Stimulated activated naive CD8-positive, alpha-beta T cell treated with anti-CD3 and anti-CD28 coated beads, Interleukin-15, amount 100 ng/mL, for 72 hours (primary cell): ENCODE results near the gene CD300LG.
"Not testable (repeated sequence)": the region's sequence is repeated elsewhere in the genome, so short reads cannot be mapped to it uniquely, and the experiment has no call there.

Experiments
- ATAC-seq: fragments of 150-1000 bp; cut with Tn5 transposase; 2 replicates; pipeline ENCODE4 v1.10.0; 2021; ENCODE audit warnings: mild to moderate bottlenecking, moderate library complexity
- DNase-seq, 2 donors: peaks; one replicate each; pipeline ENCODE4 v3.0.0; 2021 to 2022
- H3K27ac Mint-ChIP-seq, 2 donors: one replicate each; pipeline ENCODE4 v1.8.0; 2022; ENCODE audit warnings: mild to moderate bottlenecking in 2 of 2, mixed read lengths in 2 of 2, moderate library complexity in 2 of 2
- H3K27me3 Mint-ChIP-seq: one replicate; pipeline ENCODE4 v1.8.0; 2022; ENCODE audit warnings: mixed read lengths
- H3K4me1 Mint-ChIP-seq: one replicate; pipeline ENCODE4 v1.8.0; 2022; ENCODE audit warnings: mild to moderate bottlenecking, mixed read lengths
- H3K4me3 Mint-ChIP-seq, 2 donors: one replicate each; pipeline ENCODE4 v1.8.0; 2022; ENCODE audit warnings: mild to moderate bottlenecking in 2 of 2, mixed read lengths in 2 of 2, moderate library complexity in 1 of 2
- H3K9me3 Mint-ChIP-seq, 2 donors: one replicate each; pipeline ENCODE4 v1.8.0; 2022; ENCODE audit warnings: mixed read lengths in 2 of 2

The CD300LG gene

GRCh38 chr17:43834106-43834505 lies 12.9 kb upstream of the CD300LG start:
- Mint-ChIP-seq H3K27me3 (peaks cover 73% of the 10 kb centered on the region), H3K4me3 (peak overlapping the region in 1 of 2 donors; percentile 82), H3K9me3 (no peaks in the 10 kb centered on the region), H3K27ac (no peak overlapping the region), H3K4me1 (peaks cover 26% of the 10 kb centered on the region)
- DNase-seq (no peak), ATAC-seq (no peak)

- Mint-ChIP-seq H3K27ac (no peak overlapping the region), H3K4me1 (peaks cover 6% of the 10 kb centered on the region), H3K27me3 (peaks cover 51% of the 10 kb centered on the region)
These were observed 7.3 kb upstream of the CD300LG start for GRCh38 chr17:43839670-43840108.

DNA sequence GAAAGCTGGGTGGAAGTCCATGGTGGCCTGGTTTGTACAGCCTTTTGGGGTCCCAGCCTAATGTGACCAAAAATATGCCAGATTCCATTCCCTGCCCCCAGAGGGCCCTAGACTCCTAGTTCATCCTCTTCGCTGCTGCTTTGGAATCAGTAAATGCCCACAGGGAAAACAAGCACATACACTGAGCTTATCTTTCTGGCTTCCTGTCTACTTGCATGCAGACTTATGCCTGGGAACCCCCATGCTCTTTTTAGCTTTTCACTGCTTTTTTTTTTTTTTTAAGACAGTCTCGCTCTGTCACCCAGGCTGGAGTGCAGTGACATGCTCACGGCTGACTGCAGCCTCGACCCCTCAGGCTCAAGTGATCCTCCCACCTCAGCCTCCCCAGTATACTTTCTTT lies 6.2 kb upstream of the CD300LG start:
- peaks cover 40% of the 10 kb centered on the region for H3K27me3 Mint-ChIP-seq
- no peak overlapping the region for H3K4me3 Mint-ChIP-seq
- H3K9me3 Mint-ChIP-seq, result no peaks in the 10 kb centered on the region
- H3K4me1 Mint-ChIP-seq, result peaks cover 6% of the 10 kb centered on the region
- DNase-seq, result no peak
- no peak overlapping the region for H3K27ac Mint-ChIP-seq
- ATAC-seq, result no peak

More at GRCh38 chr17:43839670-43840108, 7.3 kb upstream of the CD300LG start:
- ATAC-seq, result no peak
- Mint-ChIP-seq H3K9me3 (no peaks in the 10 kb centered on the region), H3K4me3 (no peak overlapping the region)
- DNase-seq, result no peak

GRCh38 chr17:43841282-43841681 lies 5.7 kb upstream of the CD300LG start:
- DNase-seq (no peak), ATAC-seq (no peak)
- Mint-ChIP-seq H3K9me3 (no peaks in the 10 kb centered on the region), H3K27ac (no peak overlapping the region), H3K27me3 (peaks cover 35% of the 10 kb centered on the region), H3K4me1 (peaks cover 6% of the 10 kb centered on the region), H3K4me3 (no peak overlapping the region)

DNA sequence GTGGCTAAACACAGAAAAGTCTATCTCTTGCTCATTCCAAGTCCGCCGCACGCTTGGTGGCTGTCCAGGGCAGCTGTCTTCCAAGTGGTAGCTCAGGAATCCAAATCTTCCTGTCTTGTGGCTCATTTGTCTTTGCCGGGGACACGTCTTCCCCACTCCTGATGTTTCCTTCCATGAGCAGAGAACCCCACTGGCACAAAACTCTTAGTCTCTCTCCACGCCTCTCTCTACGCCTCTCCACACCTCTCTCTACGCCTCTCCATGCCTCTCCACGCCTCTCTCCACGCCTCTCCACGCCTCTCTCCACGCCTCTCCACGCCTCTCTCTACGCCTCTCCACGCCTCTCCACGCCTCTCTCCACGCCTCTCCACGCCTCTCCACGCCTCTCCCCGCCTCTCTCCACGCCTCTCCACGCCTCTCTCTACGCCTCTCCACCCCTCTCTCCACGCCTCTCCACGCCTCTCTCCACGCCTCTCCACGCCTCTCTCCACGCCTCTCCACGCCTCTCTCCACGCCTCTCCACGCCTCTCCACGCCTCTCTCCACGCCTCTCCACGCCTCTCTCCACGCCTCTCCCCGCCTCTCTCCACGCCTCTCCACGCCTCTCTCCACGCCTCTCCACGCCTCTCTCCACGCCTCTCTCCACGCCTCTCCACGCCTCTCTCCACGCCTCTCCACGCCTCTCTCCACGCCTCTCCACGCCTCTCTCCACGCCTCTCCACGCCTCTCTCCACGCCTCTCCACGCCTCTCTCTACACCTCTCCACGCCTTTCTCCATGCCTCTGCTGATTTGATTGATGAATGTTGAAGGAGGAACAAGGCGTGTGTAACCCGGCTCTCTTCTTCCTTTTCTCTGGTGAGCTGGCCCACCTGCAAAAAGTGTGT lies 4.6 kb upstream of the CD300LG start:
- DNase-seq, H3K9me3 Mint-ChIP-seq, ATAC-seq, H3K4me1 Mint-ChIP-seq, H3K27ac Mint-ChIP-seq, H3K4me3 Mint-ChIP-seq: not testable (repeated sequence)
- peaks cover 42% of the 10 kb centered on the region for H3K27me3 Mint-ChIP-seq

DNA sequence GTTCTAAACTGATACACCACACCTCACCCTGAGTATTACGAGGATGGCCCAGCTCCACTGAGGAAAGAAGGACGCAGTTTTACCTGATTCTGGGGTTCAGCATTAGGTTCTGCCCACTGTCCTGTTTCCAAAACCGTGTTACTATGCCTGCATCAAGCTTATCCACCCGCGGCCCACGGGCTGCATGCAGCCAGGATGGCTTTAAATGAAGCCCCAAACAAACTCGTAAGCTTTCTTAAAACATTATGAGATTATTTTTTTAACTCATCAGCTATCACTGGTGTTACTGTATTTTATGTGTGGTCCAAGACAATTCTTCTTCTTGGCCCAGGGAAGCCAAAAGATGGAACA lies 4.0 kb upstream of the CD300LG start:
- H3K27ac Mint-ChIP-seq, result no peak overlapping the region
- H3K27me3 Mint-ChIP-seq, result peaks cover 48% of the 10 kb centered on the region
- ATAC-seq, result no peak
- no peak for DNase-seq
- H3K4me1 Mint-ChIP-seq, result peaks cover 6% of the 10 kb centered on the region
- no peak overlapping the region for H3K4me3 Mint-ChIP-seq
- no peaks in the 10 kb centered on the region for H3K9me3 Mint-ChIP-seq

DNA sequence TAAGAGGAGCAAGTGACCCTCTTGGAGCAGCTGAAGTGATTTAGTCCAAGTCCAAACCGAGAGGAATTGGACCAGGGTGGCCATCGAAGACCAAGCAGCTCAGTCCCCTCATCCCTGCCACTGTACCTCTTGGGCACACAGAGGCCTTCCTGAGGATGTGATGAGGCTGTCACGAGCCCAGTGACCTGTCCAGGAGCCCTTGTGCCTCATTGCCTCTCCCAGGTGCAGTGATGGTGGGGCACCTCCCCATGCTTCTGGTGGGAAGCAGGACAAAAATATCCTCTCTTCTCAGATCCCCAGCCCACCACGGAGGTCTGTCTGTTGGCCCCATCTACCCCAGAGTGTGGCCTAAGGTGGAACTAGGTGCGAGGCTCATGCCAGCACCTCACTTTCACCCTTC lies 2.7 kb upstream of the CD300LG start:
- Mint-ChIP-seq H3K4me1 (peaks cover 6% of the 10 kb centered on the region), H3K4me3 (no peak overlapping the region), H3K27ac (no peak overlapping the region), H3K27me3 (peaks cover 58% of the 10 kb centered on the region), H3K9me3 (no peaks in the 10 kb centered on the region)
- ATAC-seq, result no peak
- no peak for DNase-seq

DNA sequence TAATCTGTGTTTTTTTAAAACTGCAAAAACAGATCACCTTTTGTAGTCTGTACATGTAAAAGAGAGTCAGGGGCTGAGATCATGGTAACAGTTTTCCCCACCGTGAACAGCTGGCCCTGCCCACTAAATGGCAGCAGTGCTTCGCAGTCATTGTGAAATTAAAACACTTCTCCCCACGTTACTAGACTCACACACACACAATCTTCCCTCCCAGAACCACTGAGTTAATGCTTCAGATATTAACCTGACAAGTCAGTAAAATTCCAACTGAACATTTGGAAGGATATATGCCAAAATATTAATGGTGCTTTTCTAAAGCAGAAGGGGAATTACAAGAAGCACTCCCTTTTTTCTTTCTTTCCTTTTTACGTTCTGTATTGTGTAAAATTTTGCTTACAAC lies 1.2 kb upstream of the CD300LG start:
- H3K27me3 Mint-ChIP-seq, result peaks cover 56% of the 10 kb centered on the region
- ATAC-seq (no peak), DNase-seq (no peak)
- no peaks in the 10 kb centered on the region for H3K9me3 Mint-ChIP-seq
- no peak overlapping the region for H3K4me3 Mint-ChIP-seq
- H3K27ac Mint-ChIP-seq, result no peak overlapping the region
- H3K4me1 Mint-ChIP-seq, result peaks cover 6% of the 10 kb centered on the region

DNA sequence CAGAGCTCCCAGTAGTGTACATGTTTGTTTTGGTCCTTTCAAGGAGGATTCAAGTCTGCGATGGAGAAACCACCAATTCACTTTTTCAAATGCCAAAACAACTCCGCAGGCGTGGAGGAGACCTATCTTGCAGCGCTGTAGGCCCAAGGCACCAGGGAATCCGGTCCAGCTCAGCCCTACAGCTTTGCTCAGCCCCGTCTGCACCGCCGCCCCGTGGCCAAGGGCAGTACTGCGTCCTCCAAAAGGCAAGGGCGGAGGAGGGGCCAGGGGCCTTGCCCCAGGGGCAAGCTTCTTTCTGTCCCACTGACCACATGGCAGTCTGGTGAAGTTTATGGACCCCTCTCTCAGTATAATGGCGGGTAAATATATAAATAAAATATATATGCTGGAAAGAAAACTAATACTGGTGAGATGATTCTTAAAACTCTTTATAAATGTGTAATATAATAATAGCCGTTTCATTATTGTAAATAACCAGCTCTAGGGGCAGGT lies 709 bp upstream of the CD300LG start:
- H3K27ac Mint-ChIP-seq, result no peak overlapping the region
- ATAC-seq, result peak; percentile 93
- peaks cover 59% of the 10 kb centered on the region for H3K27me3 Mint-ChIP-seq
- no peak overlapping the region for H3K4me3 Mint-ChIP-seq
- peak; percentile 77 to 80 for DNase-seq
- no peaks in the 10 kb centered on the region for H3K9me3 Mint-ChIP-seq
- H3K4me1 Mint-ChIP-seq, result peaks cover 6% of the 10 kb centered on the region

DNA sequence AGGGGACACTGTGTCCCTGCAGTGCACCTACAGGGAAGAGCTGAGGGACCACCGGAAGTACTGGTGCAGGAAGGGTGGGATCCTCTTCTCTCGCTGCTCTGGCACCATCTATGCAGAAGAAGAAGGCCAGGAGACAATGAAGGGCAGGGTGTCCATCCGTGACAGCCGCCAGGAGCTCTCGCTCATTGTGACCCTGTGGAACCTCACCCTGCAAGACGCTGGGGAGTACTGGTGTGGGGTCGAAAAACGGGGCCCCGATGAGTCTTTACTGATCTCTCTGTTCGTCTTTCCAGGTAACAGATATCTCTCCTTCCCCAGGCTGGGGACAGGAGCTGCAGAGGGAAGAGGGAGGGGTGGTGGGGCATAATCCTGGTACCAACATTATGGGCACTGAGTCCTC lies 1.6 kb downstream of the CD300LG start:
- Mint-ChIP-seq H3K4me3 (no peak overlapping the region), H3K27ac (no peak overlapping the region), H3K27me3 (peaks cover 53% of the 10 kb centered on the region), H3K4me1 (no peaks in the 10 kb centered on the region), H3K9me3 (no peaks in the 10 kb centered on the region)
- DNase-seq (no peak), ATAC-seq (no peak)

GRCh38 chr17:43849116-43849515 lies 2.1 kb downstream of the CD300LG start:
- Mint-ChIP-seq H3K27me3 (peaks cover 53% of the 10 kb centered on the region), H3K4me3 (no peak overlapping the region), H3K9me3 (no peaks in the 10 kb centered on the region), H3K4me1 (no peaks in the 10 kb centered on the region), H3K27ac (no peak overlapping the region)
- ATAC-seq, result no peak
- DNase-seq, result no peak

- H3K27me3 Mint-ChIP-seq, result peaks cover 52% of the 10 kb centered on the region
These were observed 5.6 kb downstream of the CD300LG start for GRCh38 chr17:43852571-43852970.

GRCh38 chr17:43853546-43853945 lies 6.6 kb downstream of the CD300LG start:
- DNase-seq, result no peak
- Mint-ChIP-seq H3K27me3 (peaks cover 50% of the 10 kb centered on the region), H3K4me3 (no peak overlapping the region), H3K27ac (no peak overlapping the region), H3K9me3 (no peaks in the 10 kb centered on the region), H3K4me1 (no peaks in the 10 kb centered on the region)
- ATAC-seq, result no peak

More at GRCh38 chr17:43852571-43852970, 5.6 kb downstream of the CD300LG start:
- Mint-ChIP-seq H3K4me3 (no peak overlapping the region), H3K9me3 (no peaks in the 10 kb centered on the region), H3K4me1 (no peaks in the 10 kb centered on the region), H3K27ac (no peak overlapping the region)
- ATAC-seq (no peak), DNase-seq (no peak)

- Mint-ChIP-seq H3K27ac (no peak overlapping the region), H3K4me1 (no peaks in the 10 kb centered on the region), H3K4me3 (no peak overlapping the region), H3K27me3 (peaks cover 40% of the 10 kb centered on the region), H3K9me3 (no peaks in the 10 kb centered on the region)
- no peak for ATAC-seq
- DNase-seq, result no peak
These were observed 7.5 kb downstream of the CD300LG start for GRCh38 chr17:43854498-43854897.

- DNase-seq, result no peak
- Mint-ChIP-seq H3K27me3 (peaks cover 34% of the 10 kb centered on the region), H3K4me3 (no peak overlapping the region), H3K4me1 (no peaks in the 10 kb centered on the region), H3K27ac (no peak overlapping the region), H3K9me3 (no peaks in the 10 kb centered on the region)
- ATAC-seq, result no peak
These were observed 8.1 kb downstream of the CD300LG start for GRCh38 chr17:43855061-43855460.

DNA sequence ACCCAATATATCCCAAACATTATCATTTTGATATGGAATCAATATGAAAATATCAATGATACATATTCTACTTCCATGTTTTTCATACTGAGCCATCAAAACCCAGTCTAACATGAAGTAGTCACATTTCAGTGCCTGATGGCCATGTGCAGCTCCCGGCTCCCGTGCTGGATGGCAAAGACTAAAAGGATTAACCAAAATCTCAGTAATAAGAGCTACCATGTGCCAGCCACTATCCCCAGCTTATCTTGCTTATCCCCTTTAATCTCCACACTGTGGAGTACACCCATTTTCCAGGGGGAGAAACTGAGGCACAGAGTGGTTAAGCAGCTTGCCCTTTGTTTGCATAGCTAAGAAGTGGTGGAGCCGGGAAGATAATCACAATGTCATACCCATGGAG lies 9.2 kb downstream of the CD300LG start:
- no peak for ATAC-seq
- H3K27me3 Mint-ChIP-seq, result peaks cover 29% of the 10 kb centered on the region
- no peaks in the 10 kb centered on the region for H3K9me3 Mint-ChIP-seq
- H3K4me1 Mint-ChIP-seq, result no peaks in the 10 kb centered on the region
- no peak overlapping the region for H3K4me3 Mint-ChIP-seq
- DNase-seq, result no peak
- no peak overlapping the region for H3K27ac Mint-ChIP-seq
